HG03565 (cell line): ENCODE data around the gene ADPRS.

Source experiments
- ATAC-seq: cut with Tn5 transposase; IDR thresholded peaks from one replicate; pipeline ENCODE4 v1.9.1; 2021; ENCODE audit warnings: mild to moderate bottlenecking, moderate library complexity; ENCODE audit not compliant: unreplicated experiment

Gene ADPRS

GRCh38 chr1:36107394-36107793, 18.7 kb downstream of the ADPRS start:
- ATAC-seq: no peak

- no peak for ATAC-seq
Observed at GRCh38 chr1:36108314-36108713, 19.6 kb downstream of the ADPRS start.

- ATAC-seq: no peak
Observed at GRCh38 chr1:36109041-36109679, 20.5 kb downstream of the ADPRS start.

GRCh38 chr1:36111151-36111550, 22.5 kb downstream of the ADPRS start:
- ATAC-seq: no peak

- ATAC-seq: no peak
Observed at GRCh38 chr1:36112823-36113222, 24.1 kb downstream of the ADPRS start.

GRCh38 chr1:36114371-36114770, 25.7 kb downstream of the ADPRS start:
- ATAC-seq: no peak

- ATAC-seq: no peak
Observed at GRCh38 chr1:36115200-36115669, 26.5 kb downstream of the ADPRS start.

- no peak for ATAC-seq
Observed at GRCh38 chr1:36115931-36116330, 27.2 kb downstream of the ADPRS start.

GRCh38 chr1:36116901-36117300, 28.2 kb downstream of the ADPRS start:
- ATAC-seq: no peak

- ATAC-seq: no peak
Observed at GRCh38 chr1:36118447-36119204, 29.9 kb downstream of the ADPRS start.

- ATAC-seq: no peak
Observed at GRCh38 chr1:36119456-36119855, 30.8 kb downstream of the ADPRS start.

- ATAC-seq: no peak
Observed at GRCh38 chr1:36122062-36123030, 33.7 kb downstream of the ADPRS start.

GRCh38 chr1:36123356-36123755, 34.7 kb downstream of the ADPRS start:
- ATAC-seq: no peak

- ATAC-seq: no peak
Observed at GRCh38 chr1:36124404-36125128, 35.9 kb downstream of the ADPRS start.

- ATAC-seq: no peak
Observed at GRCh38 chr1:36125129-36125991, 36.7 kb downstream of the ADPRS start, which contains the start of gene COL8A2. Gene COL8A2, minus strand, starts transcription at chr1:36125222. Its CDS starts 24,980 bp downstream, at chr1:36100242.

- no peak for ATAC-seq
Observed at GRCh38 chr1:36126005-36126716, 37.5 kb downstream of the ADPRS start.

GRCh38 chr1:36126797-36127500, 38.3 kb downstream of the ADPRS start:
- no peak for ATAC-seq
